Glomerular endothelial cell (primary cell): ENCODE measurements around the gene TRAPPC2L. TPM values are rescaled to one million over a fixed set of nuclear protein-coding genes. Genes with fewer than 3 reads are reported as not detected.

ENCODE experiments used
- DNase-seq: peaks from one replicate; pipeline ENCODE4 v3.0.0-alpha.2; 2011; ENCODE audit warnings: low read depth, low spot score; ENCODE audit errors: extremely low read depth
- total RNA-seq: library from RNA; depleted of rRNA; stranded (reverse); fragments of >200 nt; gene quantifications from 2 replicates; pipeline ENCODE4 v1.2.3, GENCODE V29; 2015

TRAPPC2L gene, protein sequence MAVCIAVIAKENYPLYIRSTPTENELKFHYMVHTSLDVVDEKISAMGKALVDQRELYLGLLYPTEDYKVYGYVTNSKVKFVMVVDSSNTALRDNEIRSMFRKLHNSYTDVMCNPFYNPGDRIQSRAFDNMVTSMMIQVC
- total RNA-seq = 47.4 and 53.1 TPM in 2 replicates

DNA sequence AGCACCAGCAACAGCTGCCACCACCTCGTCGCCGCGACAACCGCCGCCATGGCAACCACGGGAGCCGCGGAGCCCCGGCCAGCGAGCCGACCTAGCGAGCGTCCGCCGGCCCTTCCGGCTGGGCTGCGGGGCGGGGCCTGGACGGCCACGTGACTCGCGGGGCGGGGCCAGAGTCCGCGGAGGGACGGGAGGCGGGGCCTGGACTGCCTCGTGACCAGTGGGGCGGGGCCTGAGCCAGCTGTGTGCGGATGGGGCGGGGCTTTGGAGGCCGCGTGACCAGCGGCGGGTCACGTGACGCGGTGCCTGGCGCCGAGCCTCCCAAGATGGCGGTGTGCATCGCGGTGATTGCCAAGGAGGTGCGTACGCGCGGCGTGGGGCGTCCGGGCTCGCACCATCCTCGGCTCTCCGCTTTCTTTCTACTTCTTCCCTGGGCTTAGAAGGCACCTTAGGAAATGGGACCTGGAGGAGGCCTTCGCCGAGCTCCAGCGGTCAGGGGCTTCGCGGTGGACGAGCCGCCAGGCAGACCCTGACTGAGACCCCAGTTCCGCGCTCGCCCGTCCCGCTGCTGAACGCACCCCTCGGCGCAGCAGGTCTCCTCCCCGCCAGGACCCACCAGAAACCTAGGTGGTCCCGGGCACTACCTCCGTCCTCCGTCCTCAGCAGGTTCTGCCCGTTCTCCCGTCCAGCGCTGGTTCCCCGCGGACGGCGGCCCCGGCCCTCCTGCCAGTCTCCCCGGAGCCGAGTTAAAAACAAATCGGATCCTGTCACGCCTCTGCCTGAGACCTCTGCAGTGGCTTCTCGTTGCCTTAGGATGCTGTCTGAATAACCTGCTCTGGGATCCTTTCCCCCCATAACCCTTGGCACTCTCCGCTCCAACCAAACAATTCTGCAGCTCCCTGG, at the start of gene TRAPPC2L, which contains the start of gene GALNS:
Gene TRAPPC2L (plus strand): TSS at position 300 of the 900 bp plus-strand sequence. CDS start 24 bp downstream, at position 324.
Gene GALNS (minus strand): TSS at position 120 of the 900 bp plus-strand sequence. CDS start 70 bp downstream, at position 50.
- peak; percentile 29 for DNase-seq

DNA sequence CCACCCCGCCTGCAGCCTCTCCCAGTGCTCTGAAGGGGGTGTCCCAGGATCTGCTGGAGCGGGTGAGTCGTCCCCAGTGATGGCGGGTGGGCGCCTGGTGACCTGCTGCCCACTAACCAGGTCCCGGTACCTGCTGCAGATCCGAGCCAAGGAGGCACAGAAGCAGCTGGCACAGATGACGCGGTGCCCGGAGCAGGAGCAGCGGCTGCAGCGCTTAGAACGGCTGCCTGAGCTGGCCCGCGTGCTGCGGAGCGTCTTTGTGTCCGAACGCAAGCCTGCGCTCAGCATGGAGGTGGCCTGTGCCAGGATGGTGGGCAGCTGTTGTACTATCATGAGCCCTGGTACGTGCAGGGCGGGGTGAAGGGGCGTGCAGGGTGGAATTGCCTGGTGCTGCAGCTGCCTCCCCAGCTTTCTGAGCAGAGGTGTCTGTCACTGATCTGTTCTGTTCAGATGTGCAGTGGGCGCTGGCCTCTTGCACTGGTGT, 49.7 kb upstream of the TRAPPC2L start:
- DNase-seq = no peak

DNA sequence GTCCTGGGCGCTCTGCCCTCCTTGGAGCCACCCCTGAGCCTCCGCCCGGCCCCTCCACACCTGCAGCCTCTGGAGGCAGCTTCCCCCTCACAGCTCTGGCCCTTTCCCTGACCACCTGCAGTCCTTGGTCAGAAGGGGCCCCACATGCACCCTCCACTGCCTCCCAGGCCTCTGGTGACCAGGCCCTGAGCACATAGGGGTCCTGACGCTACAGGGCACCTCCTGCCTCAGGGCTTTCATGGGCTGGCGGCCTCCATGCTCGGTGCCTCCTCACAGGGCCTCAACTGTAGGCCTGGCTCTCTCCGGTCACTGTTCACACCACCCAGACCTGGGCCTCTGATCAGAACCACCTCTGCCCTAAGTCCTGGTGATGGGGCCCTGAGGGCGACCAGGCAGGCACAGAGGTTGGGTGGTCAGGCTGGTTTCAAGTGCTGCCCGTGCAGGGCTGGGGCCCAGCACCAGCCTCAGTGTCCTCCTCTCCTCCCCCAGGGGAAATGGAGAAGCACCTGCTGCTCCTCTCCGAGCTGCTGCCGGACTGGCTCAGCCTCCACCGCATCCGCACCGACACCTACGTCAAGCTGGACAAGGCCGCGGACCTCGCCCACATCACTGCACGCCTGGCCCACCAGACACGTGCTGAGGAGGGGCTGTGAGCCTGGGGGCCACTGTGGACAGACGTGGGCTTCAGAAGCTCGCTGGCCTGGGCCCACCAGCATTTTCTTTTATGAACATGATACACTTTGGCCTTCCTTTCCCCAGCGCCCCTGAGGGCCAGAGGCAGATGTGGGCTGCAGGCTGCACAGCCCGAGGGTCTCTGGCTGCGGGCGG, 49.1 kb upstream of the TRAPPC2L start:
- DNase-seq = no peak

DNA sequence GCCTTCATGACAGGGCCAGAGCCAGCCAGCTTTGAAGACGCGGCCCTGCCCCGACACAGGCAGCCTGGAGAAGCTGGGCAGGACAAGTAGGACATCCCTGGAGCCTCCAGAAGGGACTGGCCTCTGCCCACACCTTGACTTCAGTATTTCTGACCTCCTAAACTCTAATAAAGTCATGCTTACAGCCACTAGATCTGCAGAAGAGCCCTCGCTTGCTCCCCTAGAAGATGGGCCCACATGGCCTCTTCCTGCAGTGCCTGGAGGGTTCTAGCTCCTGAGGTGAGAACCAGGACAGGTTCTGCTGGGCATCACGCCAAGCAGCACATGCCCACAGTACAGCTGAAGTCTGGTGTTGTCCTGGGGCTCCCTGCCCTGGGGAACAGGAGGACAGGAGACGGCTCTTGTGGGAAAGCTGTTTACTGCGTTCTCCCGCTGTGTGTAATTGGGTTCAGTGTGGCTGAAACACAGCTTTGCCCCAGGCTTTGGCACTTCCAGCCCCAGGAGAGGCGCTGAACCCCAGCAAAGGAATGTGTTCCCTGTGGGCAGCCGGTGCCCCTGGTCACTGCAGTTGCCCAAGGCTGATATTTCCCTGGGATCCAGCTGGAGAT, 47.8 kb upstream of the TRAPPC2L start:
- DNase-seq = no peak

DNA sequence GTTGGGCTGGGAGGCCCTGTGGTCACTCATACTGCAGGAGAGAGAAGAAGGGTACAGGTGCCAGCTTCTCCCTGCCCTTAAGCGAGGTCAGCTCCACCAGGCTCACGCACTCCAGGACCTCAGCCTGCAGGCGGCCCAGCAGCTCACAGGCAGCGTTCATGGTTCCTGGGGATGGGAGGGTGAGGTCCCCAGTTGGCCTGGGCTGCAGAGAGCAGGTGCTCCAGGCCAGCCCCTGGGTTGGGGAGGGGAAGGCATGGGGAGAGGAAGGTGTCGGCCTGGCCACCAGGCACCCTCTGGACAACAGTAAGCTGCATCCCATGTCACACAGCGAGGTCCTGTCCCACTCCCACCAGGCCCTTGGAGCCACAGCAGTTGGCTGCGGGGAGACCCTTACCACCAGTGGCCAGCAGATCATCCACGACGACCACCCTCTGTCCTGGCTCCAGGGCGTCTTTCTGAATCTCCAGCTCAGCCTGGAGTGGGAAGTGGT, 47.2 kb upstream of the TRAPPC2L start:
- DNase-seq = no peak

DNA sequence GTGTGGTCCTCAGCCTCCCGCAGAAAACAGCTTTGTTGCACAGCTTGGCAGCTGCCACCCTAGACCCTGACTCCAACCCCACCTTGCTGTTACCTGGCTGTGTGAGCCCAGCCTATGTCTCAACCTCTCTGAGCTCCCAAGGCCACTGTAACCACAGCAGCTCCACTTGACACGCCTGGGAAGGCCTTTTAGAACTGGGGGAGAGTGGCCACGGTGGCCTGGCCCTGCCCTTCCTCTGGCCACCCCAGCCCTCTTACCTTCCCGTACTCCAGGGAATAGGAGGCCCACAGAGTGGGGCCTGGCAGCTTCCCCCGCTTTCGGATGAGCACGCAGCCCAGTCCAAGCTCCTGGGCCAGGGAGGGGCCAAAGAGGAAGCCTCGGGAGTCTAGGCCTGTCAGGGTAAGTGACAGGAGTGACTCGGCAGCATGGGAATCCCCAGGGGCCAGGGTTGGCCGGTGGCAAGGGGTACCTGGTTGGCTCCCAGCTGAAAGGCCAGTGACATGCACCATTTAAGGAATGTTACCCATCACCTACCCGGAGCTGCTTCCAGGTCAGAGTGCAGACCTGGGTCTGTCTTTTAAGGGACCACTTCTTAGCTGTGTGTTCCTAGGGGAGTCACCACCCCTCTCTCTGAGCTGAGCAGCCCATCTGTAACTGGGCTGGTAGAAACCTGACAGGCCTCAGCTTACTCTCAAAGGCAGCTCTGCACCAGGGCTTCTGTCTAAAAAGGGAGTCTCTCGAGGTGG, 46.6 kb upstream of the TRAPPC2L start:
- DNase-seq = no peak

DNA sequence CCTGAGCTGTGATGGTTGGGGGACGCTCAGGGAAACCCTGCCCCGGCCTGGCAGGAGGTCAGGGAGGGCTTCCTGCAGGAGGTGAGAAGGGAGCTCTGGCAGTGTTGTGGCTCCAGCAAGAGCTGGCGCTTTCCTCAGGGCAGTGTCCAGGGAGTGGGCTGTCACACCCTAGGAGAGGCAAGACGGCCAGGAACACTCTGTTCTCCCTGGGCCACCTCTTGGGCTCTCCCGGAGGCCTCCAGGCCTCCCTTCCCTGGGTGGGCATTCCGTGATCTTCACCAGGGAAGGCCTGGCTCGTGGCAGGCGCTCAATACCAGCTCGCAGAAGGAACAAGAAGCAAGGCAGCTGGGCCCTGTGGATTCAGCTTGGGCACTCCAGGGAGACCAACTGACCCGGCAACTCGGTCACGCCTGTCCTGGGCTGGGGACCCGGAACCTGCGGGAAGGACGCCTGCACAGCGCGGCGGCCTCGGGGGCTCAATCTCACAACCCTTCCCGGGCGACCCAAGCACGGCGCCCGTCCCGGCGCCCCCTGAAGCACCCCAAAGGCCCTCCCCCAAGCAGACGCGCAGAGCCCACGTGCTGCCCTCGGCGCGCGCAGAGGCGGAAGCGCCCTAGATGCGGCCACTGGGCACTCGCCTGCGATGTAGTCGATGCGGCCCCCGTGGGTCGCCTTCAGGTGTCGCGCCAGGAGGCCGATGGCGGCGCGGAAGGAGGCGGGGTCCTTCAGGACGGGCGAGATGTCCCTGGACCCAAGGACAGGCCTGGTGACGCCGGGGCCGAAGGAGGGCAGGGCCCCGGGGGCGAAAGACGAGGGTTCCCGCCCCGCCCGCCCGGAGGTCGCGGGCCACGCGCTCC, 45.8 kb upstream of the TRAPPC2L start:
- no peak for DNase-seq

DNA sequence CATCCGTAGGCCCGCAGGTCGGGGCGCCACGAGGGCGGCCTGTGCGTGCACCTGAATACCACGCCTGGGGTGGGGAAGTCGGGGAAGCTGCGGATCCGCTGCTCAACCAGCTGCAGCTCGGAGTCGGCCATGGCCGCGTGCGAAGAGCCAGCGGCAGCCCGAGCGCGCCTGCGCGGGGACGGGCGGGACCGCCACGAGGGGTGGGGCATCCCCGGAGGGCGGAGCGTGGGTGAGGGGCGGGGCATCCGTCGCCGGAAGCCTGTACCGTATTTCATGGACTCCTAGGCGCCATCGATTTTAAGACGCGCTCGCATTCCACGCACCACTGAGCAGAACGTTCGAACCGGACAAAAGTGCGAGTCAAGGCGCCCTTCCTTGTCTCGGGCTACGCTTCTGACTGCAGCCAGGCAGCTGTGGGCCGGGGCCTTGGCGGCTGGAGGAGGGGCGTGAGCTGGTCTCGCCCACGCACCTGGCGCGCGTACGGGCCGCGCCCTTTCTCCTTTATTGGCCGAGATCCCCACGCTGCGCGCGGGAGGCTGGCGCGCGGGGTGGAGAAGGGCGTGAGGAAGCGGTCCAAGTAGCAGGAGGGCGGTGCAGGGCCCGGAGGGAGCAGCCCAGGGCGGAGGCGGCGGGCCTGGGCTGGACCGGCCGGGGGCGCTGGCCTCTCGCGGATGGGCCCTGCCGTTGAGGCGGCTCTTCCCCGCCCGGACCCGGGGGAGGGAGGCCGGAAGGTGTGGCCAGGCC, 45.0 kb upstream of the TRAPPC2L start, which contains the start of gene APRT:
Gene APRT (minus strand): TSS at position 160 of the 744 bp plus-strand sequence. CDS start 29 bp downstream, at position 131.
- DNase-seq = peak; percentile 14

DNA sequence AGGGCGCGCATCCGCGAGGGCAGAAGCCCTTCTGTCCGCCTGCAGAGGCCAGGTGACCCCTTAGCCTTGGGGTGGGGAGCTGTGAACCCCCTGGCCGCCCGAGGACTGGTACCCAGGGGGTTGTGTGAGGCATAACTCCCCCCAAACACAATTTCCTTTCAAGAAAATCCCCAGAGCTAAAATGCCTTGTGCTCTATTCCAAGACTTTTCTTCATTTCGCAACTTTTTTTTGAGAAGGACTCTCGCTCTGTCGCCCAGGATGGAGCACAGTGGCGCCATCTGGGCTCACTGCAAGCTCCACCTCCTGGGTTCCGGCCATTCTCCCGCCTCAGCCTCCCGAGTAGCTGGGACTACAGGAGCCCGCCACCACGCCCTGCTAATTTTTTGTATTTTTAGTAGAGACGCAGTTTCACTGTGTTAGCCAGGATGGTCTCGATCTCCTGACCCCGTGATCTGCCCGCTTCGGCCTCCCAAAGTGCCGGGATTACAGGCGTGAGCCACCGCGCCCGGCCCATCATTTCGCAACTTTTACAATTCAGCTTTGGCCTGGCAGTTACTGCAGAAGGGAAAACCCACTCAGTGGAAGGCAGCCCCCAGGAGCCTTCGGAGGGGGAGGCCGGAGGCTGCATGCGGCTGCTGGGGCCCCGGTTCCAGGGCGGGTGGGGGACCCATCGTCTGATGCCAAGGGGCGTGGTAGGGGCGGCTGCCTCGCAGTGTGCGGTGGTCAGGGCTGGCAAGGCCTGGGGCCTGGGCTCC, 44.2 kb upstream of the TRAPPC2L start:
- DNase-seq = no peak

DNA sequence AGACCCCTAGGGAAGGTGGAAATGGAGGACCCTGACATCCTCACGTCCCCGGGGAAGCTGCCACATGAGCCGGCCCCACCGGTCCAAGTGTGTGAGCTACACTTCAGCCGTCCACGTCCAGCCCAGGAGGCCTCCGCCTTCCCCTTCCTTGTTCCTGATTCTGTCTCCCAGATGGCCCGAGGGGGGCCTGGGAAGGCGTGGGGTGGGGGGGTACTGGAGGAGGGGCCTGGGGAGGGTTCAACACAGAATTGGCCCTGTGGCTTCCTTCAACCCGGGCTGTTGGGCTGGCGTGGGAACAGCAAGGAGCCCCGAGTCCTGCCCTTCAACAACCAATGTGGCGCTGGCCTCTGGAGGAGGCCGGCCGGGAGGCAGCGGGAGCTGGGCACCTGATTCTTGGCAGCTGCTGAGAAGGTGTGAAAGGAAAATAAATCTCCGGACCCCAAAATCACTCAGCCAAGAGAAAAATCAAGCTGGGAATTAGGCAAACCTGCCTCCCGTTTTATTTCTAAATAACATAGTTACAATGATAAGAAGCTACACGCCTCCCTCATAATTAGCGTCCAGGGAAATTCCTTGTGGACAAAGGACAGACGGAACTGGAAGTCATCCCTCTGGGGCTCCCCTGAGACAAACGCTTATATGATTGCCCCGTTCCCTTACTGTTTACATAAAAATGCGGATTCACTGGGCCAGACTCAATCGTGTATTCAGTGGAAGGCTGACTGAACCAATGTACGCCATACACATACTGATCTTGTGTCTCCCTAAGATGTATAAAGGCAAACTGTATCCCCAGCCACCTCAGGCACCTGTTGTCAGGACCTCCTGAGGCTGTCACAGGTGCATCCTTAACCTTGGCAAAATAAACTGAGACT, 43.4 kb upstream of the TRAPPC2L start:
- DNase-seq = no peak

DNA sequence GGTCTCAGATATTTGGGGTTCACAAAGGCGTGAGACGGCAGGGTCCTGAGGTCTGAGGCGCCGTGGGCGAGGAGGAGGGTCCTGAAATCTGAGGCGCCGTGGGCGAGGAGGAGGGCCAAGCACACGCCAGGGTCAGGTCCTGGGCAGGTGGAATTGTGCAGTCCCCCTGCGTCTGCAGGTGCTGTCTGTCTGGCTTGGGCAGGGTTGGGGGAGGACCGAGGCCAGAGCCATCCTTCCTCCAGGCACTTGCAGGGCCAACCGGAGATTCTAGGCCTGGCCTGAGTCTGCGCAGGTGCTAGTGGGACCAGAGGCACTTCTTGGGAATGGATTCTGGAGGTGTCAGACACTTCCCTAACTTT, 42.8 kb upstream of the TRAPPC2L start:
- DNase-seq = no peak

DNA sequence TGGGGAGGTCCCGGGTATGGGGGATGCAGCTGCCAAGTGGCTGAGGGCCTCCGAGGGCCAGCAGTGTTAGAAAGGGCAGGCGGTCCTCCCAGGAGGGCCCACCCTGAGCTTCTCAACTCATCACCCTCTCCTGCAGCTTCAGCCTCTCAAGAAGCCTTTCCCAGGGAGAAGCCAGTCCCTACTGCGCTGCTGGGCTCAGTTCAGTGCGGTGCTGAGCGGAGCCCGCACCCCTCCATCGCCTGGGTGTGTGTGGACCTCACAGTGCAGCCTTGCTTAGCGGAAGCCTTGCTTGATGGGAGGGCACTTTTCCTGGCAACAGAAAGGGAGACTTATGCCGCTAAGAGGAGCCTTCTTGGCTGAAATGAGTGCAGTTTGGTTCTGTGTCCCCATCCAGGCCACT, 41.7 kb upstream of the TRAPPC2L start:
- DNase-seq = no peak

DNA sequence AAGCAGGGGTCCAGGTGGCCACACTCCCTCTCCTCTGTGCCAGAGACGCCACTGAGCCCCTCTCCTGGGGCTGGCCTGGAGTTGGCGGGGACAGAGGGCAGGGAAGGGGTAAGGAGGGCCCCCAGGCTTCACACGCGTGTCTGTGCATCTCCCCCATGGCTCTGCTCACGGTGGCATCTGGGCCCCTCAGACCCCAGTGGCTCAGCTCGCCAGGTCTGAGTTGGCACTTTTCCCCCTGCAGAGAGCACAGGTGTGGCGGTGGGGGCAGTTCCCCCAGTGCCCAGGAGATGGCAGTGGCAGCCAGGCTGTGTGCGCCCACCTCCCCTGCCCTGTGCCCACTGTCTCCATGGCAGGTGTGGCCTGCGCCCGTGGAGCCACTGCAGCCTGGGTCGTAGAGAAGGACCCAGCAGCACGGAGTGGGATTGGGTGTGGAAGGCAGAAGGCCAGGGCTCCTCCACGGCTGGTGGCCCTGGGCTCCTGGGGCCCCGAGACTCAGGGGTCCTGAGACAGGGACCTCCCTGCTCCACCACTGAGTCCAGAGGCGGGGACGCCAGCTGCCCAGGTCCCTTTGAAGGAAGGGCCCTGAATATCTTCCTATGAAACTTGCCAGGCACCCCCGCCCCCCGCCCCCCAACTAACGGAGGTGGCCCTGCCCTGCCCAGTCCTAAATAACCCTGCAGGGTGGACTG, 40.9 kb upstream of the TRAPPC2L start:
- DNase-seq = no peak

DNA sequence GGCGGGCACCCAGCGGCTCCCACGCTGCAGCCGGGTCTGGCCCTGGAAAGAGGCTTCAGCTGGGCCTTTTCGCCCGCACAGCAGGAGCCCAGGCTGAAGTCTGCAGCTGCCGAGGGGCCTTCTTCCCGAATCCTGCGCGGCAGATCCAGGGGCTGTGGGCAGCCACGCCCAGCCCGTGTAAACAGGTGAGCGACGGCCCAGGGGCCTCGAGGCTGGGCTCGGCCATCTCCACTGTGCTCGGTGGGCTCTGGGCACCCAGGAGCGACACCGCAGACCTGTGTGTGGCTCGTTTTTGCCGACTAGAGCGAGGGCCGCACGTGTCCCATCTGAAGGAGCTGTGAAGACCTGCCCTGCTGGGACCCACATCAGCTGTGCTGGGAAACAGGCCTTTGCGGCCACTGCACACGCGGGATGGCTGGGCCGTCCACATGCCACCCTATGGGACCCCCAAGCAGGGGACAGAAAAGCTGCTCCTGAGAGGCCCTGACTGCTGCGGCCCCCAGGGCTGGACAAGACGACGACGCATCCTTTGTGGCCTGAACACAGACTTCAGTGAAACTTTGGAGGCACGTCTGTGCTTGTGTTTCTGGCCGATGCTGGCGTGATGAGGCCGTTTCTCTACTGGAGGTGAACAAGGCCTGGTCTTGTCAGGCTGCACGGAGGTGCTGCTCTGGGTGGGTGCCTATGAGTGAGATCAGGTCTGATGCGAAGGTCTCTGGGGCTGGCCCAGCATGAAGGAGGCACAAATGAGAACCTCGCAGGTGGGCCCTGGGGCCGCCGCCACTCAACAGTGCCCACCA, 40.0 kb upstream of the TRAPPC2L start:
- DNase-seq = no peak
